ENCODE data around the gene RMDN2.
A peak's percentile ranks its signal among the peaks of the same experiment; 100 is the strongest.

Gene RMDN2

DNA sequence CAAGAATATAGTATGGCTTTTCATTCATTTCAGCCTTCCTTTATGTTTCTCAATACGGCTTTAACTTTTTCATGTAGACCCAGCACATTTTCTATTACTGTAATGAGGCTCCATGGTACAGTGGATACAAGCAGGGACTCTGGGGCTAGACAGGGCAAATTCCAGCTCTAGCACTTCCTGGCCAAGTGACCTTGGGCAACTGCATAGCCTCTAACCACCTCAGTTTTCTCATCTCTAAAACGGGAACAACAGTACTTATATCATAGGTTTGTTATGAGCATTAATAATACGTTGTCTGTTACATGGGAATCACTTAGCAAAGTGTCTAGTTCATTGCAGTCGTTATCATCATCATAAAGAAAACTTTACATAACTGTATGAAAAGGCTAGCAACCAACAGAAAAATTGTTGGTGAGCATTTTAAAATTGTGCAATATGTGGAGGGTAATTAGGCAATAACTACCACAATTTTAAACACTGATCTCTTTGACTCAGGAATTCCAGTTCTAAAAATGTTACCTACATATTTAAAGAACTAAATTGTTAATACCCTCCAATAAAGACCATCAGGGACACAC is 13.7 kb upstream of the RMDN2 start:
- no peak overlapping the region for H3K27ac ChIP-seq
- in situ Hi-C loops (cut with HindIII; ENCODE audit: low pct_ligation_motif_present, low sequenced_read_pairs): no loop called here
- H3K36me3 ChIP-seq (replicated peaks): no peaks in the 10 kb centered on the region
- no peak for DNase-seq
- H3K4me3 ChIP-seq (ENCODE audit: low read depth, low read length): no peak overlapping the region
- TF ChIP-seq, protein P1, sequence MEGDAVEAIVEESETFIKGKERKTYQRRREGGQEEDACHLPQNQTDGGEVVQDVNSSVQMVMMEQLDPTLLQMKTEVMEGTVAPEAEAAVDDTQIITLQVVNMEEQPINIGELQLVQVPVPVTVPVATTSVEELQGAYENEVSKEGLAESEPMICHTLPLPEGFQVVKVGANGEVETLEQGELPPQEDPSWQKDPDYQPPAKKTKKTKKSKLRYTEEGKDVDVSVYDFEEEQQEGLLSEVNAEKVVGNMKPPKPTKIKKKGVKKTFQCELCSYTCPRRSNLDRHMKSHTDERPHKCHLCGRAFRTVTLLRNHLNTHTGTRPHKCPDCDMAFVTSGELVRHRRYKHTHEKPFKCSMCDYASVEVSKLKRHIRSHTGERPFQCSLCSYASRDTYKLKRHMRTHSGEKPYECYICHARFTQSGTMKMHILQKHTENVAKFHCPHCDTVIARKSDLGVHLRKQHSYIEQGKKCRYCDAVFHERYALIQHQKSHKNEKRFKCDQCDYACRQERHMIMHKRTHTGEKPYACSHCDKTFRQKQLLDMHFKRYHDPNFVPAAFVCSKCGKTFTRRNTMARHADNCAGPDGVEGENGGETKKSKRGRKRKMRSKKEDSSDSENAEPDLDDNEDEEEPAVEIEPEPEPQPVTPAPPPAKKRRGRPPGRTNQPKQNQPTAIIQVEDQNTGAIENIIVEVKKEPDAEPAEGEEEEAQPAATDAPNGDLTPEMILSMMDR (IDR thresholded peaks at IDR 0.05; ENCODE audit: low read depth, low read length, missing control alignments): no peak
- no peaks in the 10 kb centered on the region for H3K27me3 ChIP-seq (replicated peaks)

DNA sequence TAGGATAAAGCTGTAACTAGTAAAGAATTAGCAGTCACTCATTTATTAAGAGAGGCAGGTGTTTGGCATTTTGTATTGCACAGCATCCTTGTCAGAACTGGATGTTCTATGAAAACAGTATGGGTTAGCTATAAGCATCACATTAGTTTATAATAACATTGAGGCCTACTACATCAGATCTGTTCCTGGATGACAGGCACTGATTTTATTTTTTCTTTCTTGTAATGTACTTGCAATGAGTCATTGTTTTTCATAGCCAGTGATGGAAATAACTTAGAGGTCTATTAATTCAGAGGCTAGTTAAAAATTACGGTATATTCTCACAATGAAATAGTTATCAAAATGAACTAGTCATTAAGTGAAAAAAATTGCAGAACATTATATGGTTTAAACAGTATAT is 13.0 kb upstream of the RMDN2 start:
- in situ Hi-C loops (cut with HindIII; ENCODE audit: low pct_ligation_motif_present, low sequenced_read_pairs): no loop called here
- no peak for DNase-seq
- no peaks in the 10 kb centered on the region for H3K27me3 ChIP-seq (replicated peaks)
- no peaks in the 10 kb centered on the region for H3K36me3 ChIP-seq (replicated peaks)
- TF ChIP-seq, protein P1 (IDR thresholded peaks at IDR 0.05; ENCODE audit: low read depth, low read length, missing control alignments): no peak
- H3K4me3 ChIP-seq (ENCODE audit: low read depth, low read length): no peak overlapping the region
- H3K27ac ChIP-seq: no peak overlapping the region

DNA sequence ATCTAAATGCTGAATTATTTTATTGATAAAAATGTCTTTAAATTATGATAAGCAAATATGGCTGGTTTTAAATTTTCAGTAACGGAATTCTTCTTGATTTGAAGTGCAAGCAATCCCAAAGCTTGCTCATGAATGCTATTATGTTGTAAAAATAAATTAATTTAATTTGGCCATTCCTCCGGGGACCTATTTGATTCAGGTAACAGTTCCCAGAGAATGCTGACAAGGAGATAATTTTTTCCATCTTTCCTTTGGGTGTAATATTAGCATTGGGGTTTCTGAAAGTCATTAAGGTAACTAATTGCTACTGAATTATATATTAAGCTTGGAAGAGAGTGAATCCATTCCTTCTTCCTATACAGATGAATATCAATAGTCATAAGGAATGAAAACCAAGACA is 12.5 kb upstream of the RMDN2 start:
- H3K4me3 ChIP-seq (ENCODE audit: low read depth, low read length): no peak overlapping the region
- H3K36me3 ChIP-seq (replicated peaks): no peaks in the 10 kb centered on the region
- H3K27me3 ChIP-seq (replicated peaks): no peaks in the 10 kb centered on the region
- DNase-seq: no peak
- in situ Hi-C loops (cut with HindIII; ENCODE audit: low pct_ligation_motif_present, low sequenced_read_pairs): no loop called here
- TF ChIP-seq, protein P1 (IDR thresholded peaks at IDR 0.05; ENCODE audit: low read depth, low read length, missing control alignments): no peak
- no peak overlapping the region for H3K27ac ChIP-seq

DNA sequence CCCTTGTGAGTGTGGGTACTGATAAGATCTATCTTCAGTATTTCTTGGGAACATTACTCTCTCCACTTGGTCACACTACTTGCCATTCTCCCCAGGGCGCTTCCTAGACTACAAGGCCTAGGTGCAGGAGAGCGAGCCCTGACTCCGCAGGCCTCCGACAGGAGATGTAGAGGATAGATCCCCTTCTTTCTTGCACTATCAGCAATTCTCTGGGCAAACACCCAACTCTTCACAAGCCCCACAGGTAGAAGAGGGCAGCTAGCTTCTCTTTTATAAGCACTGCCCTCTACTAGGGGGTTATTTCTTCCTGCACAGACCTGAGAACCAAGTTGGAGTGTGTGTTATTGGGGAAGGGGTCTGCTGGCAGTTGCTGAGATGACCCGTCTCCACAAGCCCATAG is 10.7 kb upstream of the RMDN2 start:
- H3K27ac ChIP-seq: no peak overlapping the region
- no peaks in the 10 kb centered on the region for H3K27me3 ChIP-seq (replicated peaks)
- H3K36me3 ChIP-seq (replicated peaks): no peaks in the 10 kb centered on the region
- TF ChIP-seq, protein P1 (IDR thresholded peaks at IDR 0.05; ENCODE audit: low read depth, low read length, missing control alignments): no peak
- DNase-seq: no peak
- in situ Hi-C loops (cut with HindIII; ENCODE audit: low pct_ligation_motif_present, low sequenced_read_pairs): no loop called here
- no peak overlapping the region for H3K4me3 ChIP-seq (ENCODE audit: low read depth, low read length)

DNA sequence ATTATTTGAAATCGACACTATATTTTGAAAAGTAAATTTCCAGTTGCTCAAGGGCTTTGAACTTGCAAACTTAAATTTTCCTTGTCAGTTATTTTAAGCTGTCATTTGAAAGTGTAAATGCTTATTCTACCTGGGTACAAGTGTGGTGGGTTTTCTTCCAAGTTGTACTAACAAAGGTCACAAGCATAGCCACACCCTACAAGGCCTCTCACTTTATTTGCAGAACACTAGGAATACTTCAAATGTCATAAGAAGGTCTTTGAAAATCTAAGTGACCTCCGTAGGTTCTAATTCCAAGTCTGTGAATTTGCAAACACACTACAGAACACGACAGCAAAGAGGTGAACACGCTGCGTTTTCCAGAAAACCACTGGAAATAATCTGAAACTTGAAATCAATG is 9.3 kb upstream of the RMDN2 start:
- Histone ChIP-seq H3K27me3 (replicated peaks) (no peaks in the 10 kb centered on the region), H3K4me3 (ENCODE audit: low read depth, low read length) (no peak overlapping the region), H3K27ac (no peak overlapping the region), H3K36me3 (replicated peaks) (no peaks in the 10 kb centered on the region)
- TF ChIP-seq, protein P1 (IDR thresholded peaks at IDR 0.05; ENCODE audit: low read depth, low read length, missing control alignments): no peak
- DNase-seq: no peak
- in situ Hi-C loops (cut with HindIII; ENCODE audit: low pct_ligation_motif_present, low sequenced_read_pairs): no loop called here

DNA sequence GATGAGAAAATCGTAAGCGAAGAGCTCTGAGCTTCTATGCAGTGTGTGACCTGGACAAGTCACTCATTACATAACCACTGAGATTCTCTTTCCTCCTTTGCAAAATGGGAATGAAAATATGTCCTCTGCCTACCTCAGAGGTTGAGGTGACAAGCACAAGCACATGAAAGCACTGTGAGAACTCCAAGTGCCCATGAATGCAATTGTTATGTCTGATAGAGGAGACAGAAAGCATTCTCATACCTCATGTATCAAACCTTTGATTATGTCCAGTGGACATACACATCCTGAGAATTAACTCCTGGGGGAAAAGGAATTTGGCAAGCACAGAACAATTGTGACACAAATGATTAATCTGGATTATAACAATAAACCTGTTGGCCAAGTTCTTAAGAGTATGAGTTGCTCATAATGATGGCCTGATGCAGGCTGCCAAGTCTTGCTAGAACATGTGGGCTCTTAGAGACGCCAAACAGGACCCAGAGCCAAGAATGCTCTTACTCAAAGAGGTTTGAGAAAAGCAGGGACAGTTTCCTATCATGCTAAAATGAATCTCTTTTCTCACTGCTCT is 8.5 kb upstream of the RMDN2 start:
- Histone ChIP-seq H3K4me3 (ENCODE audit: low read depth, low read length) (no peak overlapping the region), H3K36me3 (replicated peaks) (no peaks in the 10 kb centered on the region), H3K27me3 (replicated peaks) (no peaks in the 10 kb centered on the region), H3K27ac (no peak overlapping the region)
- TF ChIP-seq, protein P1 (IDR thresholded peaks at IDR 0.05; ENCODE audit: low read depth, low read length, missing control alignments): no peak
- peak; percentile 57 for DNase-seq
- in situ Hi-C loops (cut with HindIII; ENCODE audit: low pct_ligation_motif_present, low sequenced_read_pairs): no loop called here
